ENCODE data around the gene IKZF1. TPM values are rescaled to one million over a fixed set of nuclear protein-coding genes. Genes with fewer than 3 reads are reported as not detected.

IKZF1 gene
- total RNA-seq, 1 experiment from 2014 or later = 0.57 TPM

DNA sequence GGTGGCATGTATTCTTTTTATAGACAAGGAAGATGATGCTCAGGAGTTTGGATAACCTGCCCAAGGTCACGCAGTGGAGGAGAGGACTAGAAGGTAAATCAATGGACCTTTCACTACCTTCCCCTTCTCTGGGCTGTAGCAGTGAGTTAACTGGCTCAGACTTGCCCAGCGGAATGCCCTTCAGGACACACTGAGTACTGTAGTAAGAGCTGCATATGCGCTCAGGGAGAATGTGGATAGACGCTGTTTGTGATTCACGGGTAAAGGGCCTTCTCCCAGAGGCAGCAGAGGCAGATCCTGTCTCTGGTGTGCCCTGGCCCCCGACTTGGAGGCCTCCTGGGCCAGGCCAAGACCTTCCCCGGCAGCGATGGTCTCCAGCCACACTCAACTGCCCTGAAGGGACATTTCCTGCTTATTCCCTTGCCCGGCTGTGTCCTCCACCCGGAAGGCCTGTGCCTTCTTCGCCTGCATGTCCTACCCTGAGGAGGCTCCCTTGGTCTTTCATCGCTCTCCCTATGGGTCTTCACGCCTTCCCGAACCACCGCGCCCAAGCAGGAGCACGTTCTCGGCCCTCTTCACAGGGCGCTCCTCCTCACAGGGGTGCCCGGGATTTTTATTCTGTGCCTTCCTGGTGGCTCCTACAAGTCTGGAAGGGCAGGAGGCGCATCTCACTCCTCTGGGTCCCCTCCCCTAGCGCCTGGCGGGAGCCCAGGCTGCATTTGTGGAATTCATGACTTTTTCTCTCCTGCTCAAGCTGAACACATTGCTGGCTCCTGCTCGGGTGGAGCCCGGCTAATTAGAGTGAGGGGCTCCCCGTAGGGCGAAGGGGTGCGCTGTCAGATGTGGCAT lies 1.8 kb upstream of the IKZF1 start:
- Histone ChIP-seq H3K9me2 (ENCODE audit: insufficient read depth) (no peaks in the 10 kb centered on the region), H3K4me3 (replicated peaks in 1 of 2; ENCODE audit: low read depth in 1 of 2, low read length in 2 of 2) (no peak overlapping the region), H3K4me2 (ENCODE audit: low read length) (no peak overlapping the region), H3K9me3 (ENCODE audit: control insufficient read depth in 1 of 2, insufficient read depth in 1 of 2, low read depth in 1 of 2, low read length in 2 of 2) (no peaks in the 10 kb centered on the region), H3K9ac (ENCODE audit: low read length) (no peak overlapping the region), H3K79me2 (ENCODE audit: insufficient read depth, low read length) (no peaks in the 10 kb centered on the region), H3K4me1 (ENCODE audit: control insufficient read depth in 1 of 2, insufficient read depth in 2 of 2, low read length in 2 of 2) (no peaks in the 10 kb centered on the region), H3K36me3 (ENCODE audit: control insufficient read depth in 1 of 2, insufficient read depth in 2 of 2, low read length in 2 of 2) (no peaks in the 10 kb centered on the region), H2AFZ (ENCODE audit: low read depth, low read length, poor library complexity, severe bottlenecking) (no peak overlapping the region), H3K27me3 (ENCODE audit: insufficient read depth, low read length) (0 out of 2 replicates have a peak, but pooled peaks cover 8% of the 10 kb centered on the region), H4K20me1 (ENCODE audit: insufficient read depth) (no peaks in the 10 kb centered on the region), H3K27ac (ENCODE audit: low read depth, low read length) (no peak overlapping the region)
- ChIA-PET CTCF (no interaction called here), RAD21 (ENCODE audit: low non-redundant PET in 1 of 2, low total read pairs in 2 of 2, uncharacterized antibody in 2 of 2, unreplicated experiment in 2 of 2) (no interaction called here), POLR2A (no interaction called here)
- TF ChIP-seq SRF (IDR thresholded peaks at IDR 0.05; ENCODE audit: low read depth) = no peak
- no peak for TF ChIP-seq RAD21 (IDR thresholded peaks at IDR 0.05; ENCODE audit: low read depth)
- TF ChIP-seq ZNF274 (IDR thresholded peaks at IDR 0.05; ENCODE audit: low read depth, low read length) = no peak
- no peak for TF ChIP-seq EZH2phosphoT487 (IDR thresholded peaks at IDR 0.05; ENCODE audit: borderline replicate concordance)
- TF ChIP-seq EZH2 (IDR thresholded peaks at IDR 0.05) = no peak
- TF ChIP-seq FOSL1 (IDR thresholded peaks at IDR 0.05; ENCODE audit: low read depth) = no peak
- no peak for TF ChIP-seq ELF1 (IDR thresholded peaks at IDR 0.05; ENCODE audit: borderline replicate concordance, low read depth)
- TF ChIP-seq, protein P1, sequence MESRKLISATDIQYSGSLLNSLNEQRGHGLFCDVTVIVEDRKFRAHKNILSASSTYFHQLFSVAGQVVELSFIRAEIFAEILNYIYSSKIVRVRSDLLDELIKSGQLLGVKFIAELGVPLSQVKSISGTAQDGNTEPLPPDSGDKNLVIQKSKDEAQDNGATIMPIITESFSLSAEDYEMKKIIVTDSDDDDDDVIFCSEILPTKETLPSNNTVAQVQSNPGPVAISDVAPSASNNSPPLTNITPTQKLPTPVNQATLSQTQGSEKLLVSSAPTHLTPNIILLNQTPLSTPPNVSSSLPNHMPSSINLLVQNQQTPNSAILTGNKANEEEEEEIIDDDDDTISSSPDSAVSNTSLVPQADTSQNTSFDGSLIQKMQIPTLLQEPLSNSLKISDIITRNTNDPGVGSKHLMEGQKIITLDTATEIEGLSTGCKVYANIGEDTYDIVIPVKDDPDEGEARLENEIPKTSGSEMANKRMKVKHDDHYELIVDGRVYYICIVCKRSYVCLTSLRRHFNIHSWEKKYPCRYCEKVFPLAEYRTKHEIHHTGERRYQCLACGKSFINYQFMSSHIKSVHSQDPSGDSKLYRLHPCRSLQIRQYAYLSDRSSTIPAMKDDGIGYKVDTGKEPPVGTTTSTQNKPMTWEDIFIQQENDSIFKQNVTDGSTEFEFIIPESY (IDR thresholded peaks at IDR 0.05; ENCODE audit: extremely low read depth, insufficient replicate concordance, low read length) = no peak
- TF ChIP-seq, protein P2, sequence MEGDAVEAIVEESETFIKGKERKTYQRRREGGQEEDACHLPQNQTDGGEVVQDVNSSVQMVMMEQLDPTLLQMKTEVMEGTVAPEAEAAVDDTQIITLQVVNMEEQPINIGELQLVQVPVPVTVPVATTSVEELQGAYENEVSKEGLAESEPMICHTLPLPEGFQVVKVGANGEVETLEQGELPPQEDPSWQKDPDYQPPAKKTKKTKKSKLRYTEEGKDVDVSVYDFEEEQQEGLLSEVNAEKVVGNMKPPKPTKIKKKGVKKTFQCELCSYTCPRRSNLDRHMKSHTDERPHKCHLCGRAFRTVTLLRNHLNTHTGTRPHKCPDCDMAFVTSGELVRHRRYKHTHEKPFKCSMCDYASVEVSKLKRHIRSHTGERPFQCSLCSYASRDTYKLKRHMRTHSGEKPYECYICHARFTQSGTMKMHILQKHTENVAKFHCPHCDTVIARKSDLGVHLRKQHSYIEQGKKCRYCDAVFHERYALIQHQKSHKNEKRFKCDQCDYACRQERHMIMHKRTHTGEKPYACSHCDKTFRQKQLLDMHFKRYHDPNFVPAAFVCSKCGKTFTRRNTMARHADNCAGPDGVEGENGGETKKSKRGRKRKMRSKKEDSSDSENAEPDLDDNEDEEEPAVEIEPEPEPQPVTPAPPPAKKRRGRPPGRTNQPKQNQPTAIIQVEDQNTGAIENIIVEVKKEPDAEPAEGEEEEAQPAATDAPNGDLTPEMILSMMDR (IDR thresholded peaks at IDR 0.05 in 2 of 3, conservative IDR thresholded peaks at IDR 0.05 in 1 of 3; ENCODE audit: borderline replicate concordance in 1 of 3, insufficient read depth in 1 of 3, low read depth in 2 of 3, low read length in 2 of 3) = no peak
- TF ChIP-seq POLR2A (IDR thresholded peaks at IDR 0.05; ENCODE audit: borderline replicate concordance, extremely low read depth, insufficient read depth, insufficient read length) = no peak
- intact Hi-C loops (cut with micrococcal nuclease) = no loop called here
- DNase-seq (ENCODE audit: low read depth, low spot score) (no peak), ATAC-seq (no peak)
- no TSS peak for BruUV-seq (replicated peaks)
